ENCODE results near the gene GNG2.

DNA sequence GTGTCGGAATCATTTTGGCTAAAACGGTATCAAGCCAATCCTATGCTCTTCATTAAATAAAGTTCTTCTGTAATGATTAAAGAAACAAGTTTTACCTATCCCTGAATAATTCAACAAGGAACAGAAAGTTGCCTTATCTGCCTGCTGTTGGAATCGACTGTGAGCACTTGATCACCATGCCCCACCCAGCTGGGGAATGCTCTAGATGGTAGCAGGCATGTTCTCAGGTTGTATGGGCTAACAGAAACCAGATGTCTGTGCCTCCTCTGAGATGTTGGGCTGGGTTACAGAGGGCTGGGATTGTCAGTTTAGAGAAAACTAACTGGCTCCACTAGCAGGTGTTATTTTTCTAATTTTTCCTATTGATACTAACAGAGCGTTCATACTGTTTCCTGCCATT is 157.8 kb downstream of the GNG2 start:
- TF ChIP-seq, protein P1, sequence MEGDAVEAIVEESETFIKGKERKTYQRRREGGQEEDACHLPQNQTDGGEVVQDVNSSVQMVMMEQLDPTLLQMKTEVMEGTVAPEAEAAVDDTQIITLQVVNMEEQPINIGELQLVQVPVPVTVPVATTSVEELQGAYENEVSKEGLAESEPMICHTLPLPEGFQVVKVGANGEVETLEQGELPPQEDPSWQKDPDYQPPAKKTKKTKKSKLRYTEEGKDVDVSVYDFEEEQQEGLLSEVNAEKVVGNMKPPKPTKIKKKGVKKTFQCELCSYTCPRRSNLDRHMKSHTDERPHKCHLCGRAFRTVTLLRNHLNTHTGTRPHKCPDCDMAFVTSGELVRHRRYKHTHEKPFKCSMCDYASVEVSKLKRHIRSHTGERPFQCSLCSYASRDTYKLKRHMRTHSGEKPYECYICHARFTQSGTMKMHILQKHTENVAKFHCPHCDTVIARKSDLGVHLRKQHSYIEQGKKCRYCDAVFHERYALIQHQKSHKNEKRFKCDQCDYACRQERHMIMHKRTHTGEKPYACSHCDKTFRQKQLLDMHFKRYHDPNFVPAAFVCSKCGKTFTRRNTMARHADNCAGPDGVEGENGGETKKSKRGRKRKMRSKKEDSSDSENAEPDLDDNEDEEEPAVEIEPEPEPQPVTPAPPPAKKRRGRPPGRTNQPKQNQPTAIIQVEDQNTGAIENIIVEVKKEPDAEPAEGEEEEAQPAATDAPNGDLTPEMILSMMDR (IDR thresholded peaks at IDR 0.05), result no peak
- TF ChIP-seq POLR2AphosphoS5 (IDR thresholded peaks at IDR 0.05), result no peak
